ENCODE results near the gene PAQR9.
A peak's percentile ranks its signal among the peaks of the same experiment; 100 is the strongest.

Gene PAQR9

GRCh38 chr3:142983318-142983717, 19.8 kb upstream of the PAQR9 start:
- in situ Hi-C loops (cut with HindIII; ENCODE audit: low sequenced_read_pairs), result no loop called here
- H3K4me3 ChIP-seq (ENCODE audit: low read depth, low read length), result no peak overlapping the region
- no peak for TF ChIP-seq CTCF (IDR thresholded peaks at IDR 0.05; ENCODE audit: low read depth, low read length)
- DNase-seq (ENCODE audit: low read depth, low spot score), result no peak

DNA sequence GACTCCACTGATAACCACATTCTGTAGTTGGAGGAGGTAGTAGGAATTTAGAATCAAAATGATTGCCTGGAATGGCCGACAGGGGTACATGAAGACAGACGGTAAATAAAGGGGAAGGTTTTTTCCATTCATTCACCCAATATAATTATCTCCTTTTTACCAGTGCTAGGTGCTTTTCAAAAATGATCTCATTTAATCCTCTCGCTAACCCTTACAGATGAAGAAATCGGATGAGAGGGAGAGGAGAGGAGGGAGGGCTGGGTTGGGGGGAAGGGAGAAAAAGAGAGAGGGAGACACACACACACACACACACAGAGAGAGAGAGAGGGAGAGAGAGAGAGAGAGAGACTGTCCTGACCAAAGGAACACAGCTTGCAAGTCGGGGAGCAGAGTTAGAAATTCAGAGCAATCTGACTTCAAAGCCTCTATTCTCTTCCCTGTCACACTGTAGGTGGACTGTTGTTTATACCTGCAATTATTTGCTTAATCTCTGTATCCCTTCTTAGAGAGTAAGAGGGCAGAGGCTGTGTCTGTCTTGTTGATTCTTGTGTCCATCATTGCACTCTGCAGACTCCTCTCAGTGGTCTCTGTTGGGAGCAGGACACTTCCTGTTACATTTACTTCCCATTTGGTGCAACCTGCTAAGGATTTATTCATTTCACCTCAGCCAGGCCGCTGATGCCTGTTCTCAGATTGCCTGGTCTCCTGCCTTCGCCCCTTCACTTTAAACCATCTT, 18.7 kb upstream of the PAQR9 start:
- DNase-seq (ENCODE audit: low read depth, low spot score), result no peak
- no peak for TF ChIP-seq CTCF (IDR thresholded peaks at IDR 0.05; ENCODE audit: low read depth, low read length)
- H3K4me3 ChIP-seq (ENCODE audit: low read depth, low read length), result no peak overlapping the region
- in situ Hi-C loops (cut with HindIII; ENCODE audit: low sequenced_read_pairs), result no loop called here

GRCh38 chr3:142981108-142981507, 17.6 kb upstream of the PAQR9 start:
- TF ChIP-seq CTCF (IDR thresholded peaks at IDR 0.05; ENCODE audit: low read depth, low read length), result no peak
- in situ Hi-C loops (cut with HindIII; ENCODE audit: low sequenced_read_pairs), result no loop called here
- no peak overlapping the region for H3K4me3 ChIP-seq (ENCODE audit: low read depth, low read length)
- no peak for DNase-seq (ENCODE audit: low read depth, low spot score)

DNA sequence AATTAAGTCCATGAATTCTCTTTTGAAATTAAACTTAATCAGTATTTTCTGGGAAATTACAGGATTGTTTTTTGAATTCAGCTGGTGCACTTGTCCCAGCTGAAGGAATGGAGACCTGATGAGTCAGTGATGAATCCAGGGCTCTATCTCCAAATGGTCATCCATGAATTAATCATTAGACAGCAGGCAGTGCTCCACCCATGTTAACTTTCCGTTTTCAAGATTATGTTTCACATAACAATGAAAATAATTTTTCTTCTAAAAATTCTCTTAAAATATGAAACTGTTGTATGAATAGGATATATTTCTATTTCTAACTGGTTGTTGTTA, 13.9 kb upstream of the PAQR9 start:
- H3K4me3 ChIP-seq (ENCODE audit: low read depth, low read length), result no peak overlapping the region
- TF ChIP-seq CTCF (IDR thresholded peaks at IDR 0.05; ENCODE audit: low read depth, low read length), result no peak
- DNase-seq (ENCODE audit: low read depth, low spot score), result no peak
- in situ Hi-C loops (cut with HindIII; ENCODE audit: low sequenced_read_pairs), result no loop called here

DNA sequence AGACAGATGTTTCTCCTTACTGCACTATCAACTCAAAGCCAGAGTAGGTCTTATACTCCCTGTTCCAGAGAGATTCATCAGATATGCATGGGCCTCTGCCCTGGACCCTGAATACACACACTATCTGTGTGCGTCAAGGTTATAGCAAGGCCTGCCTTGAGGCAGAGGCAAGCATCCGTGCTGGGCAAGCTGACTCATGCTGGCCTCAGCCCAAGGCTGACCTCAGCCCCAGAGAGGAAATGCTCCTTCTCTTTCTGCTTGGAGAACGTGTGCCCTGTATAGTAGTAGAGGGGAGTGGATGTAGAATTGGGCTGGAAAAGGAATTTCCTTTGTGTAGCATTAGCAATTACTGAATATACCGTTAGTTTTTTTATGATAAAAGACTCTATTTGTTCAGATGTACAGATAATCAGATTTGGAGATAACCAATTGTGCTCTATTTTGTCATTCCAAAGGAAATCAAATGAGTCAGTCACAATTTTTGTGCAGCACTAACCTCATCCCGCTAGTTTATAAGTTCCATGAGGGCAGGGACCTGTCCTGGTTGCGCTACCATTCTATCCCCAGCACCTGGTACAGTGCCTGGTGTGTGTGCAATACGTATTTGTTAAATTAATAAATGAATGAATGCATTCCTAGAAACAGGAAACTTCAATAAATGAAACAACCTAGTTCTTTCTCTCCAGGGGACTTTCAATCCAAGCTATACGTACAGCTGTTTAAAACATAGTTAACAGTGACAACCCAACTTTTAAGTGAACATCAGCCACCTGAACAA, 13.3 kb upstream of the PAQR9 start:
- in situ Hi-C loops (cut with HindIII; ENCODE audit: low sequenced_read_pairs), result no loop called here
- peak; percentile 96 for DNase-seq (ENCODE audit: low read depth, low spot score)
- no peak for TF ChIP-seq CTCF (IDR thresholded peaks at IDR 0.05; ENCODE audit: low read depth, low read length)
- H3K4me3 ChIP-seq (ENCODE audit: low read depth, low read length), result no peak overlapping the region

DNA sequence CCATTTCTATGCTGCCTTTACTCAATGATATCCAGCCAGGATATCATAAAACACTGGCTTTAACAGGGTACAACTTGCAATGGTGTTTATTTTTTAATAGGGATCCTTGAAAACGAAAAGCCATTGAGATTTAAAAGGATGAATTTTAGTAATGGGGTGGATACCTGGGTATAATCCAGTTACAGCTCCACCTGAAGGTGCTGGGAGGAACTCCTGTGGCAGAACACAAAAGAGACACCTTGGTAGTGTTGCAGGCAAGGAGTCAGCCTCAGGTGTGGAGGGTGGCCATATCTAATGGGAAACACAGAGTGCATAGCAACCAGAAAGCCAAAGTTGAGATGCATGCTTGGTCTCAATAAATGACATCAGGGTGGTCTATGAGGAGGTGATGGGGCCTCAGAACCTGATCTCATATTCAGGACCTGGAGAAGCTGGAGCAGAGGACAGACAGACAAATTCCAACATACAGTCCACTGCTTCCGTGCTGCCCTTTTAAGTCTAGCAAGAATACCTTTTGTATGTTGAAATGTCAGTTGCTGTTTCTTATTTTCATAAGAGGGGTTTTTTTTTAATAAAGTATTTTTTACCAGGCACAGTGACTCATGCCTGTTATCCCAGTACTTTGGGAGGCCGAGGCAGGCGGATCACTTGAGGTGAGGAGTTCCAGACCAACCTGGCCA, 12.0 kb upstream of the PAQR9 start:
- TF ChIP-seq CTCF (IDR thresholded peaks at IDR 0.05; ENCODE audit: low read depth, low read length), result no peak
- in situ Hi-C loops (cut with HindIII; ENCODE audit: low sequenced_read_pairs), result no loop called here
- no peak for DNase-seq (ENCODE audit: low read depth, low spot score)
- H3K4me3 ChIP-seq (ENCODE audit: low read depth, low read length), result no peak overlapping the region

Measured in astrocyte of the spinal cord (primary cell).